Stimulated activated CD8-positive, alpha-beta memory T cell treated with anti-CD3 and anti-CD28 coated beads, Interleukin-7, amount 100 ng/mL, for 1 hour (primary cell): ENCODE measurements around the gene TOMM40L.
"Not testable (repeated sequence)": the region's sequence is repeated elsewhere in the genome, so short reads cannot be mapped to it uniquely, and the experiment has no call there.

Experiments used
- DNase-seq, 2 donors: peaks; one replicate each; pipeline ENCODE4 v3.0.0-alpha.2; 2020; ENCODE audit warnings: low read depth in 2 of 2

TOMM40L gene

DNA sequence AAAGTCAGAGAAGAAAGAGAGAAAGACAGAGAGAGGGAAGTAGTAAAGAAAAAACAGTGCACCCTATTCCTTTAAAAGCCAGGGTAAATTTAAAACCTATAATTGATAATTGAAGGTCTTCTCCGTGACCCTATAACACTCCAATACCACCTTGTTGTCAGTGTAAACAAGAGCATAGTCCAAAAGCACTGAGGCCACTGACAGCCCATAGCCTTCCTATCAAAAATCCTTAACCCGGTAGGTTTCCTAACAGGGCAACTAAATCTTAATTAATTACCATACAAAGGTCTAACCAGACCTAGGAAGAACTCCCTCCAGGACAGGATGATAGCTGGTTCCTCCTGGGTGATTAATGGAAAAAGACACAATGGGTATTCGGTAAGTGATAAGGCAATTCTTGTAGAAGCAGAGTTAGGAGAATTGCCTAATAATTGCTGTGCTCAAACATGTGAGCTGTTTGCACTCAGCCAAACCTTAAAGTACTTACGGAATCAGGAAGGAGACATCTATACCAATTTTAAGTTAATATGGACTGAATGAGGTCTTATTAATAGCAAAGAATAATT, 30.2 kb downstream of the TOMM40L start:
- not testable (repeated sequence) for DNase-seq

GRCh38 chr1:161257109-161257508, 31.2 kb downstream of the TOMM40L start:
- DNase-seq: not testable (repeated sequence)

GRCh38 chr1:161258439-161259344, 32.8 kb downstream of the TOMM40L start, which contains the start of gene PCP4L1:
PCP4L1 (plus strand) TSS chr1:161258745; CDS start chr1:161258975, 230 bp downstream.
- no peak for DNase-seq

DNA sequence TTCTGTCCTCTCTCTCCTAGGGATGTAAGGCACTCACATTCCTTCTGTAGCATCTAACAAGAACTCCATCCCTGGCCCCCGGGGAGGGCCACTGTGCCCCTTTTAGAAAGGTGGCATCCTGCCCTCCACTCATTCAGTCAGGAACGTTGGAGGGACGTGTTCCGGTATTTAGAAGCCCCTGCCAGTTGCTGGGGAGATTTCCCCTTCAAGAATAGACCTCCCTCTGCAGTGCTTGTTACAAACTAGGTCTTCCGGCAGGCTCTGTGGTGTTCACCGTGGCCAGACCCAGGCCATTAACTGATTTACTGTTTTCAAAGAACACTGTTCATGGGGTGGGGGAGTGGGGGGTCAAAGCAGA, 33.5 kb downstream of the TOMM40L start:
- DNase-seq: no peak

DNA sequence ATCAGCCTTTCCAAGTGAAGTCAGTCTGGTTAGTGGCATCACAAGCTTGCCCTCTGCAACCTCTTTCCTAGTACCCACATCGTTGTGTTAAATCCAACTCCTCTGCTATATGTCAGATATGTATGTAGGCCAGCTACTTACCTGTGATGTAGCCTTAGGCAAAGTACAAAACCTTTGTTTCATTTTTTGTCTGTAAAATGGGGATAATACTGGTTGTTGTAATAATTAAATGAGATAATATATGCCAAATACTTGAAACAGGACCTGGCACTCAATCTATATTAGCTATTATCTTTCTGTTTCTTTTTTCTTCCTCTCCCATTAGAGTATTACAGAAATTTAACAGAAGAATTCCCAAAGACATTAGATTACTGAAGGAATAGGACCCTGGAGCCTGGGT, 33.9 kb downstream of the TOMM40L start:
- no peak for DNase-seq

DNA sequence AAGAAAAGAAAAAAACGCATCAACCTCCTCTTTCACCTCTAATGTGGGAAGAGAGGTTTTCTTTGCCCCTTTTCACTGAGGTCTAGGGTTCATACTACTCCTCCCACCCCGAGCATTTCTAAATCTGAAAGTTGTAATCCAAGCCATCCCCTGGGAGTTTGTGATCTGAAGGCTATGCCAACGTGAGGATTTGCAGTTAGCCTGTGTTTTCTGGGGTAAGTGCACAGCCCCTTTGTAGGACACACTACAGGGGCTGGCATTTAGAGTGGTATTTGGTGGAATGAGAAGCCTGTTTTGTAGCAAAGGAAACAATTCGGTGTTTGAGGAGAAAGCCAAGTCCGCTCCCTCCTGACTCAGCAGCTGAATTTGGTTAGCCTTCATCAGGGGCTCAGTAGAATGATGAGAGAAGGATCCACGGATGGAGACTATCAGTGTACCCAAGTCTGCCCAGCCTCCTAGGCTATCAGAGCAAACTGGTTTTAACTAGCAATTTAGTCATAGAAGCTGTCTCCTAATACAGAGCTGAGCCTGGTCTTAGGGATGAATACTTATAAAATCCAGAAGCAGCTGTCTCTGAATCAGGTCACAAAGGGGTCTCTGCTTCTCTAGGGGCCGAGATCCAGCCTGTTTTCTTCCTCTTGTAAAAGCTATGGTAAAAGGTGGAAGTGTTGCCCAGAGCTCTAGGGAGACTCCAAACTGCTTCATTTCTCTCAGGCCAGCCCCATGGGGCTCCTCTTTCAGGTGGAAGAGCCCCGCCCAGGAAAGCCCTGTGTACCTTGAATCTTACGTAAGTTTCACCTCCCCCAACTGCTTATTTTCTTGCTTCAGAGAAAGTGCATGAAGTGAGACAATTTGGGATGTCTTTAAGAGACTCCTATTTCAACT, 34.8 kb downstream of the TOMM40L start:
- DNase-seq: no peak

- DNase-seq: no peak
These were observed 35.7 kb downstream of the TOMM40L start for GRCh38 chr1:161261261-161262235.

DNA sequence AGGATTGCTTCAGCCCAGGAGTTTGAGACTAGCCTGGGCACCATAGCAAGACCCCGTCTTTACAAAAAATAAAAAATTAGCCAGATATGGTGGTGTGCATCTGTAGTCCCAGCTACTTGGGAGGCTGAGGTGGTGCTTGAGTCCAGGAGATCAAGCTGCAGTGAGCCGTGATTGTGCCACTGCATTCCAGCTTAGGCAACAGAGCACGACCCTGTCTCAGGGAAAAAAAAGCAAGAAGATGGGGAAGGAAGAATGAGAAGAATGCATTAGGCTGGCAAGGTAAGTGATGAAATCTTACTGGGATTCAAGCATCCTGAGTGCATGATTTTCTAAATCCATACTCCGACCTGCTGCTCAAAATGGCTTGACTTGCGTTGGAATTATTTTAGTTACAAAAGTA, 39.4 kb downstream of the TOMM40L start:
- no peak for DNase-seq

- DNase-seq: no peak
These were observed 40.3 kb downstream of the TOMM40L start for GRCh38 chr1:161266202-161266601.

DNA sequence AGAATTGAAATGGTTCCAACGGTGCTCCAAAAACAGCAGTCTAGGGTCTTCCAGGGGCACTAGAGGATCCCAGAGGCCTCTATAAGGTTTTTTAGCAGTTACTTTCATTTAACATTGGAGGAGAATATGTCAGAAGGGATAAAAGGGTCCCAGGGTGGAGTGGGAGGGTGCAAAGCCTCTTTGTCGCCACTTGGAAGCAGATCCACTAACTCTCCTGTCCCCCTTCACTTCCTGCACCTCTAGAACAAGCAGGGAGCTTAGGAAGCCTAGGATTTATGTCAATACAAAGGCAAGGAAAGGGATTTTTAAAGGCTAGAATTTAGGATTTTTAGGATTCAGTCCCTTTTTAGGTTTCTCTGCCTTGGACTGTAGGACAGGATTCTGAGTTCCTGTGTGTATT, 41.0 kb downstream of the TOMM40L start:
- no peak for DNase-seq

- DNase-seq: no peak
These were observed 41.5 kb downstream of the TOMM40L start for GRCh38 chr1:161267321-161267720.

DNA sequence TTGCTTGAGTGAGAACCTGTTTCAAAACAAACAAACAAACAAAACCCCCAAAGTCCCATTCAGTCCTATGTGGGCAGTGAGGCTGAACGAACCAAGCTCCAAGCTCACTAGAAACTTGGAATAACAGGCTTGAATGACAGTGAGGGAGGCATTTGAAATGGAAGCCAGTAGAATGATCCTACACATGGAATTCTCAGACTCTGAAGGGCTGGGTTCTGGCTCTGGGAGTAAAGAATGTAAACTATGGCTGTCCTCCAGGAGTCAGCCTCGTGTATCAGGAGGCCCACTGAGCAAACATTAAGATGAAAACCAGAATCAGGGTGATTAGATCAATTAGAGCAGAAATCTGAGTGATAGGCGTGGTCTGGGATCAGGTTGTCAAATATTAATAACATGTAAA, 47.5 kb downstream of the TOMM40L start:
- DNase-seq: no peak

- no peak for DNase-seq
These were observed 49.0 kb downstream of the TOMM40L start for GRCh38 chr1:161274874-161275273.
